Activated CD4-positive, alpha-beta T cell treated with anti-CD3 and anti-CD28 coated beads, Interleukin-10, Interleukin-2, amounts not matched to agents 100 ng/mL and 50 ng/mL, durations not matched to agents 16 hours and 8 hours (primary cell): Measurements from ENCODE around the gene WDR93.
"Not testable (repeated sequence)": the region's sequence is repeated elsewhere in the genome, so short reads cannot be mapped to it uniquely, and the experiment has no call there.

Source experiments
- DNase-seq: peaks from one replicate; pipeline ENCODE4 v3.0.0-alpha.2; 2020

WDR93 gene

GRCh38 chr15:89664441-89665350, 25.9 kb upstream of the WDR93 start:
- no peak for DNase-seq

GRCh38 chr15:89665449-89666181, 25.0 kb upstream of the WDR93 start:
- DNase-seq, result peak; percentile 36

- DNase-seq, result no peak
These were observed 24.3 kb upstream of the WDR93 start for GRCh38 chr15:89666184-89666857.

- no peak for DNase-seq
These were observed 23.5 kb upstream of the WDR93 start for GRCh38 chr15:89666858-89667705.

GRCh38 chr15:89667706-89667960, 23.0 kb upstream of the WDR93 start:
- no peak for DNase-seq

GRCh38 chr15:89668171-89668570, 22.4 kb upstream of the WDR93 start:
- DNase-seq, result no peak

- DNase-seq, result no peak
These were observed 21.2 kb upstream of the WDR93 start for GRCh38 chr15:89669309-89669865.

GRCh38 chr15:89669941-89670340, 20.7 kb upstream of the WDR93 start:
- no peak for DNase-seq

GRCh38 chr15:89670971-89671560, 19.5 kb upstream of the WDR93 start:
- no peak for DNase-seq

- no peak for DNase-seq
These were observed 18.9 kb upstream of the WDR93 start for GRCh38 chr15:89671687-89672086.

GRCh38 chr15:89672221-89673164, 18.1 kb upstream of the WDR93 start:
- DNase-seq, result no peak

GRCh38 chr15:89673165-89673512, 17.5 kb upstream of the WDR93 start:
- peak; percentile 31 for DNase-seq

GRCh38 chr15:89674526-89674925, 16.1 kb upstream of the WDR93 start:
- no peak for DNase-seq

- no peak for DNase-seq
These were observed 15.0 kb upstream of the WDR93 start for GRCh38 chr15:89675606-89676005.

- DNase-seq, result no peak
These were observed 13.2 kb upstream of the WDR93 start for GRCh38 chr15:89677381-89677780.

- no peak for DNase-seq
These were observed 11.4 kb upstream of the WDR93 start, which contains the start of gene PLIN1 for GRCh38 chr15:89679212-89679611. Gene PLIN1 (minus strand): TSS chr15:89679367. CDS start chr15:89677489, 1,878 bp downstream.

GRCh38 chr15:89680282-89680873, 10.2 kb upstream of the WDR93 start:
- DNase-seq, result no peak

- DNase-seq, result no peak
These were observed 9.5 kb upstream of the WDR93 start for GRCh38 chr15:89681146-89681545.

- DNase-seq, result no peak
These were observed 4.6 kb upstream of the WDR93 start for GRCh38 chr15:89685995-89686394.

GRCh38 chr15:89686522-89686921, 4.1 kb upstream of the WDR93 start:
- no peak for DNase-seq

GRCh38 chr15:89689930-89690275, 708 bp upstream of the WDR93 start:
- DNase-seq, result not testable (repeated sequence)
